ENCODE results near the gene ASB1. TPM values are rescaled to one million over a fixed set of nuclear protein-coding genes. Genes with fewer than 3 reads are reported as not detected.

Gene ASB1
- total RNA-seq, result 10 to 100 TPM; 37.8 to 42.6 (median 41.5) TPM

- peak within 1 kb of the TSS; percentile 91 for H3K4me3 Mint-ChIP-seq
- H3K9me3 Mint-ChIP-seq, result no peaks in the 10 kb centered on the region
- H3K27me3 Mint-ChIP-seq (ENCODE audit: low read depth), result no peaks in the 10 kb centered on the region
- H3K36me3 Mint-ChIP-seq (ENCODE audit: insufficient read depth), result peaks cover 18% of the 10 kb centered on the region
- peak; percentile 81 to 83 for ATAC-seq
- H3K4me1 Mint-ChIP-seq (ENCODE audit: low read depth), result peaks cover 42% of the 10 kb centered on the region
- DNase-seq, result peak; percentile 80
Measured at GRCh38 chr2:238426568-238427434, at the start of gene ASB1. Gene ASB1, plus strand, starts transcription at chr2:238426927. Its CDS starts 144 bp downstream, at chr2:238427071.

GRCh38 chr2:238378230-238379095, 48.3 kb upstream of the ASB1 start:
- Mint-ChIP-seq H3K9me3 (no peaks in the 10 kb centered on the region), H3K36me3 (ENCODE audit: insufficient read depth) (peaks cover 20% of the 10 kb centered on the region), H3K27me3 (ENCODE audit: low read depth) (no peaks in the 10 kb centered on the region), H3K4me3 (no peak overlapping the region), H3K4me1 (ENCODE audit: low read depth) (peaks cover 23% of the 10 kb centered on the region)
- ATAC-seq (no peak), DNase-seq (no peak)

- H3K36me3 Mint-ChIP-seq (ENCODE audit: insufficient read depth), result peaks cover 22% of the 10 kb centered on the region
- no peak for DNase-seq
Measured at GRCh38 chr2:238379096-238379810, 47.5 kb upstream of the ASB1 start.

GRCh38 chr2:238380336-238380735, 46.4 kb upstream of the ASB1 start:
- ATAC-seq (no peak), DNase-seq (no peak)
- no peak overlapping the region for H3K4me3 Mint-ChIP-seq
- H3K36me3 Mint-ChIP-seq (ENCODE audit: insufficient read depth), result peaks cover 22% of the 10 kb centered on the region
- no peaks in the 10 kb centered on the region for H3K27me3 Mint-ChIP-seq (ENCODE audit: low read depth)
- peaks cover 22% of the 10 kb centered on the region for H3K4me1 Mint-ChIP-seq (ENCODE audit: low read depth)
- H3K9me3 Mint-ChIP-seq, result no peaks in the 10 kb centered on the region

More at GRCh38 chr2:238379096-238379810, 47.5 kb upstream of the ASB1 start:
- Mint-ChIP-seq H3K9me3 (no peaks in the 10 kb centered on the region), H3K4me1 (ENCODE audit: low read depth) (peaks cover 23% of the 10 kb centered on the region), H3K4me3 (peak overlapping the region; percentile 9), H3K27me3 (ENCODE audit: low read depth) (no peaks in the 10 kb centered on the region)
- peak in 1 of 2 donors; percentile 50 for ATAC-seq

- peaks cover 22% of the 10 kb centered on the region for H3K36me3 Mint-ChIP-seq (ENCODE audit: insufficient read depth)
- no peaks in the 10 kb centered on the region for H3K9me3 Mint-ChIP-seq
- H3K4me1 Mint-ChIP-seq (ENCODE audit: low read depth), result peaks cover 22% of the 10 kb centered on the region
- no peaks in the 10 kb centered on the region for H3K27me3 Mint-ChIP-seq (ENCODE audit: low read depth)
- ATAC-seq (no peak), DNase-seq (no peak)
- H3K4me3 Mint-ChIP-seq, result no peak overlapping the region
Measured at GRCh38 chr2:238380785-238381184, 45.9 kb upstream of the ASB1 start.

GRCh38 chr2:238381341-238382115, 45.2 kb upstream of the ASB1 start:
- Mint-ChIP-seq H3K4me1 (ENCODE audit: low read depth) (peaks cover 22% of the 10 kb centered on the region), H3K4me3 (no peak overlapping the region), H3K36me3 (ENCODE audit: insufficient read depth) (peaks cover 22% of the 10 kb centered on the region), H3K9me3 (no peaks in the 10 kb centered on the region), H3K27me3 (ENCODE audit: low read depth) (no peaks in the 10 kb centered on the region)
- ATAC-seq, result no peak
- DNase-seq, result no peak

GRCh38 chr2:238382381-238382781, 44.3 kb upstream of the ASB1 start:
- DNase-seq, result no peak
- Mint-ChIP-seq H3K4me3 (no peak overlapping the region), H3K36me3 (ENCODE audit: insufficient read depth) (peaks cover 22% of the 10 kb centered on the region), H3K9me3 (no peaks in the 10 kb centered on the region), H3K27me3 (ENCODE audit: low read depth) (no peaks in the 10 kb centered on the region), H3K4me1 (ENCODE audit: low read depth) (peaks cover 19% of the 10 kb centered on the region)
- no peak for ATAC-seq

GRCh38 chr2:238383135-238383534, 43.6 kb upstream of the ASB1 start:
- H3K27me3 Mint-ChIP-seq (ENCODE audit: low read depth), result no peaks in the 10 kb centered on the region
- peaks cover 24% of the 10 kb centered on the region for H3K36me3 Mint-ChIP-seq (ENCODE audit: insufficient read depth)
- peaks cover 20% of the 10 kb centered on the region for H3K4me1 Mint-ChIP-seq (ENCODE audit: low read depth)
- no peaks in the 10 kb centered on the region for H3K9me3 Mint-ChIP-seq
- no peak for ATAC-seq
- no peak for DNase-seq
- H3K4me3 Mint-ChIP-seq, result no peak overlapping the region

GRCh38 chr2:238383743-238384380, 42.9 kb upstream of the ASB1 start:
- H3K9me3 Mint-ChIP-seq, result no peaks in the 10 kb centered on the region
- peaks cover 17% of the 10 kb centered on the region for H3K4me1 Mint-ChIP-seq (ENCODE audit: low read depth)
- peaks cover 24% of the 10 kb centered on the region for H3K36me3 Mint-ChIP-seq (ENCODE audit: insufficient read depth)

GRCh38 chr2:238387332-238387731, 39.4 kb upstream of the ASB1 start:
- Mint-ChIP-seq H3K9me3 (no peaks in the 10 kb centered on the region), H3K4me3 (no peak overlapping the region), H3K4me1 (ENCODE audit: low read depth) (peaks cover 7% of the 10 kb centered on the region), H3K27me3 (ENCODE audit: low read depth) (no peaks in the 10 kb centered on the region), H3K36me3 (ENCODE audit: insufficient read depth) (peaks cover 14% of the 10 kb centered on the region)
- DNase-seq, result no peak
- ATAC-seq, result no peak

More at GRCh38 chr2:238383743-238384380, 42.9 kb upstream of the ASB1 start:
- ATAC-seq (no peak), DNase-seq (no peak)
- no peak overlapping the region for H3K4me3 Mint-ChIP-seq
- no peaks in the 10 kb centered on the region for H3K27me3 Mint-ChIP-seq (ENCODE audit: low read depth)

GRCh38 chr2:238388794-238389193, 37.9 kb upstream of the ASB1 start:
- Mint-ChIP-seq H3K4me3 (no peak overlapping the region), H3K4me1 (ENCODE audit: low read depth) (peaks cover 7% of the 10 kb centered on the region), H3K9me3 (no peaks in the 10 kb centered on the region), H3K27me3 (ENCODE audit: low read depth) (no peaks in the 10 kb centered on the region), H3K36me3 (ENCODE audit: insufficient read depth) (peaks cover 4% of the 10 kb centered on the region)
- ATAC-seq (no peak), DNase-seq (no peak)

- H3K36me3 Mint-ChIP-seq (ENCODE audit: insufficient read depth), result peaks cover 2% of the 10 kb centered on the region
- H3K9me3 Mint-ChIP-seq, result no peaks in the 10 kb centered on the region
- H3K4me1 Mint-ChIP-seq (ENCODE audit: low read depth), result peaks cover 7% of the 10 kb centered on the region
- H3K4me3 Mint-ChIP-seq, result no peak overlapping the region
- DNase-seq, result no peak
- H3K27me3 Mint-ChIP-seq (ENCODE audit: low read depth), result no peaks in the 10 kb centered on the region
- no peak for ATAC-seq
Measured at GRCh38 chr2:238389988-238390589, 36.6 kb upstream of the ASB1 start.

All from activated T-cell treated with anti-CD3 and anti-CD28 coated beads, Interleukin-2, amount 50 U/mL, for 4 hours (primary cell).